Parathyroid adenoma (tissue), 2 donors: Measurements from ENCODE around the gene ABCA8.

Source experiments
- H2AFZ ChIP-seq: fragments of 300-600 bp; sonication (generic); one replicate; pipeline ENCODE4 v1.7.0; 2017; ENCODE audit warnings: antibody characterized with exemption, mild to moderate bottlenecking
- H3K27ac ChIP-seq: fragments of 300-600 bp; sonication (generic); one replicate; pipeline ENCODE4 v1.7.0; 2017
- H3K27me3 ChIP-seq: fragments of 300-600 bp; sonication (generic); one replicate; pipeline ENCODE4 v1.7.0; 2017; ENCODE audit warnings: low read length; ENCODE audit not compliant: control insufficient read depth, insufficient read depth
- H3K36me3 ChIP-seq: fragments of 300-600 bp; sonication (generic); one replicate; pipeline ENCODE4 v1.7.0; 2017; ENCODE audit warnings: low read length; ENCODE audit not compliant: control insufficient read depth, insufficient read depth
- H3K4me1 ChIP-seq: fragments of 300-600 bp; sonication (generic); one replicate; pipeline ENCODE4 v1.7.0; 2017; ENCODE audit warnings: control low read depth
- H3K4me2 ChIP-seq: fragments of 300-600 bp; sonication (generic); one replicate; pipeline ENCODE4 v1.7.0; 2017; ENCODE audit warnings: low read length
- H3K4me3 ChIP-seq: fragments of 300-600 bp; sonication (generic); one replicate; pipeline ENCODE4 v1.7.0; 2017; ENCODE audit warnings: low read depth, low read length
- H3K79me2 ChIP-seq: fragments of 300-600 bp; sonication (generic); one replicate; pipeline ENCODE4 v1.7.0; 2017; ENCODE audit warnings: control low read depth
- H3K9ac ChIP-seq: fragments of 300-600 bp; sonication (generic); one replicate; pipeline ENCODE4 v1.7.0; 2017; ENCODE audit warnings: mild to moderate bottlenecking
- H3K9me3 ChIP-seq: fragments of 300-600 bp; sonication (generic); one replicate; pipeline ENCODE4 v1.7.0; 2017; ENCODE audit warnings: low read length; ENCODE audit not compliant: control insufficient read depth
- TF ChIP-seq, protein P1 (sequence below): fragments of 300-600 bp; sonication (generic); IDR thresholded peaks from one replicate; pipeline ENCODE4 v1.7.0; 2017; ENCODE audit warnings: antibody characterized with exemption, mild to moderate bottlenecking
- donor health status: primary hyperparathyroidism.

ABCA8 gene

DNA sequence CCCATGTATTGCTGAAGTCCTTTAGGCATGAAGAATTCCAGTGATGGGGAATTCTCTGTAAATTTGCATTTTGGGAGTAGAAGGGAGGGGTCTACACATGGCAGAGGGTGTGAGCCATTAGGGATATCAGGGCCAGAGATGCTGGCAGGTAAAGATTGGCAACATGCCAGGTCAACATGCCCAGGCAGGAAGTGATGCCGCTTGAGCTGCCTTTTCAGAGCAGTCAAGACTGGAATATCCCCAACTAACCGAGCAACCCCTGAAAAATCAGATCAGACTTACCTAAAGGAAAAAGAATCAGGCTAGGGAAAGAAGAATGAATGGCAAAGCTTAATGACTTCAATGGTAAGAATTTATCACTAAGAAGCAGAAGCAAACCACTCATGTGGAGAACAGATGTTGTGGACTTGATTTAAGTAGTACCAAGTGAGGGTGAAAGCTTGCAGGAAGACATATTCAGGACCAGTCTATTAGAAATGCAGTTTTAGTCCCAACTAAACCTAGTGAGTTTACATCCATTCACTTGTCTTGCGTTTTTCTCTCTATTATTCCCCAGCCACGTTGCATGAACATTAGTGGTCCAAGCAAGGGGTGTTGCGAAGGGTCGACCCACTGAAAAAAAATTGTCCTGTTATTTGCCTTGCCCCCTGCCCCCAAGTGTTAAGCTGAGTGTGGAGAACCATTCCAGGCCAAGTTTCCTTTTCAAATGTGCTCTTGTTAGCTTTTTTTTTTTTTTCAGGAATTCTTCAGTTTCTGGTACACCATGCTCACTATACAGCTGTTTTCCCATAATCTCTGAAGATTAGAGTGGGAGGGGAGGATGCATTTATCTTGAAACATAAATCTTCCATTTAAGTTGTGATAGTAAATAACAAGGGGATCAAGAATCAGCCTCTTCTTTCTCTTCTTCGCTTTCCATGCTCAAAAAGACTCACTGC, 105.2 kb downstream of the ABCA8 start:
- H3K36me3 ChIP-seq: no peaks in the 10 kb centered on the region
- H3K27me3 ChIP-seq: no peaks in the 10 kb centered on the region
- H3K27ac ChIP-seq: no peak overlapping the region
- no peak overlapping the region for H3K4me3 ChIP-seq
- no peak overlapping the region for H3K4me2 ChIP-seq
- H2AFZ ChIP-seq: no peak overlapping the region
- no peak overlapping the region for H3K9ac ChIP-seq
- no peaks in the 10 kb centered on the region for H3K4me1 ChIP-seq
- no peaks in the 10 kb centered on the region for H3K79me2 ChIP-seq
- H3K9me3 ChIP-seq: no peaks in the 10 kb centered on the region
- TF ChIP-seq, protein P1, sequence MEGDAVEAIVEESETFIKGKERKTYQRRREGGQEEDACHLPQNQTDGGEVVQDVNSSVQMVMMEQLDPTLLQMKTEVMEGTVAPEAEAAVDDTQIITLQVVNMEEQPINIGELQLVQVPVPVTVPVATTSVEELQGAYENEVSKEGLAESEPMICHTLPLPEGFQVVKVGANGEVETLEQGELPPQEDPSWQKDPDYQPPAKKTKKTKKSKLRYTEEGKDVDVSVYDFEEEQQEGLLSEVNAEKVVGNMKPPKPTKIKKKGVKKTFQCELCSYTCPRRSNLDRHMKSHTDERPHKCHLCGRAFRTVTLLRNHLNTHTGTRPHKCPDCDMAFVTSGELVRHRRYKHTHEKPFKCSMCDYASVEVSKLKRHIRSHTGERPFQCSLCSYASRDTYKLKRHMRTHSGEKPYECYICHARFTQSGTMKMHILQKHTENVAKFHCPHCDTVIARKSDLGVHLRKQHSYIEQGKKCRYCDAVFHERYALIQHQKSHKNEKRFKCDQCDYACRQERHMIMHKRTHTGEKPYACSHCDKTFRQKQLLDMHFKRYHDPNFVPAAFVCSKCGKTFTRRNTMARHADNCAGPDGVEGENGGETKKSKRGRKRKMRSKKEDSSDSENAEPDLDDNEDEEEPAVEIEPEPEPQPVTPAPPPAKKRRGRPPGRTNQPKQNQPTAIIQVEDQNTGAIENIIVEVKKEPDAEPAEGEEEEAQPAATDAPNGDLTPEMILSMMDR: no peak

DNA sequence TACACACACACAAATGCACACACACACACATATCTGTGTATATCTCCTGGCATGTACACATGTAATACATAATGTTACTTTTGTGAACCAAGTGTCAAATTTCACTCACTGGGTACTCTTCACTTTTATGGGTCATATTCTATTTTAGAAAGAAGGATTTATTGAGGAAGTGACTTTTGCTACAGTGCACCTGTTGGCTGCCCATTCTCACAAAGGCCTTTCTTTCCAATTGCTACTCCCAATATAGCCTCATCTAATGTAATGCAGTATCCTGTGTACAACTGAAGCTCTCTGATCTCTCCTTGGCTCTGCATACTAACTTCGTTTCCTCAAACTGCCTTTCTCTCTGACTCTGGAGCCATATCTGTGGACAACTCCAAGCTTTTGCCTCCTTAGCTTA, 107.5 kb downstream of the ABCA8 start:
- TF ChIP-seq, protein P1: no peak
- Histone ChIP-seq H3K4me3 (no peak overlapping the region), H3K79me2 (no peaks in the 10 kb centered on the region), H3K27ac (no peak overlapping the region), H3K9me3 (no peaks in the 10 kb centered on the region), H3K9ac (no peak overlapping the region), H3K36me3 (no peaks in the 10 kb centered on the region), H3K27me3 (no peaks in the 10 kb centered on the region), H3K4me1 (no peaks in the 10 kb centered on the region), H3K4me2 (no peak overlapping the region), H2AFZ (no peak overlapping the region)

GRCh38 chr17:68843522-68843921, 111.7 kb downstream of the ABCA8 start:
- H3K9ac ChIP-seq: no peak overlapping the region
- H3K4me3 ChIP-seq: no peak overlapping the region
- H3K27ac ChIP-seq: no peak overlapping the region
- no peaks in the 10 kb centered on the region for H3K4me1 ChIP-seq
- no peak overlapping the region for H3K4me2 ChIP-seq
- no peaks in the 10 kb centered on the region for H3K79me2 ChIP-seq
- no peaks in the 10 kb centered on the region for H3K27me3 ChIP-seq
- no peaks in the 10 kb centered on the region for H3K9me3 ChIP-seq
- H3K36me3 ChIP-seq: no peaks in the 10 kb centered on the region
- TF ChIP-seq, protein P1: no peak
- no peak overlapping the region for H2AFZ ChIP-seq

DNA sequence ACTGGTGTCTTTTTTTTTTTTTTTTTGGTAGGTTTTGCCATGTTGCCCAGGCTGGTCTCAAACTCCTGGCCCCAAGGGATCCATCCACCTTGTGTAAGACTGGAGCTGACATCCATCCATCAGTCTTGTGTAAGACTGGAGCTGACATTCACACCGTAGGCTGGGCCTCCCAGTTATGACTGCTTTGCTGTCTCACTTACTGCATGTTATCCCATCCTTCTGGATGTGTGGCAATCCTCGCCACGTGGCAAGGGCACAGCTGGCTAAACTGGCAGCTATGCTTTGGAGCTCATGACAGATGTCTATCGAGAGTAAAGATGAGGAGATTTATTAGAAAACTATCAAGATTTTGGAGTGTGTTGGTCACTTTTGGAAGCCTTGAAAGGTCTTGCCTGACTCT, 115.1 kb downstream of the ABCA8 start:
- Histone ChIP-seq H3K27me3 (no peaks in the 10 kb centered on the region), H3K4me1 (no peaks in the 10 kb centered on the region), H3K9me3 (no peaks in the 10 kb centered on the region), H2AFZ (no peak overlapping the region), H3K36me3 (no peaks in the 10 kb centered on the region), H3K27ac (no peak overlapping the region), H3K4me2 (no peak overlapping the region), H3K4me3 (no peak overlapping the region), H3K9ac (no peak overlapping the region), H3K79me2 (no peaks in the 10 kb centered on the region)
- TF ChIP-seq, protein P1: no peak

- TF ChIP-seq, protein P1: no peak
- Histone ChIP-seq H3K9ac (no peak overlapping the region), H3K27me3 (no peaks in the 10 kb centered on the region), H3K9me3 (no peaks in the 10 kb centered on the region), H2AFZ (no peak overlapping the region), H3K27ac (no peak overlapping the region), H3K4me2 (no peak overlapping the region), H3K36me3 (no peaks in the 10 kb centered on the region), H3K4me1 (no peaks in the 10 kb centered on the region), H3K79me2 (no peaks in the 10 kb centered on the region), H3K4me3 (no peak overlapping the region)
Measured at GRCh38 chr17:68835071-68835470, 120.1 kb downstream of the ABCA8 start.
